Right atrium auricular region (tissue), 2 donors: Measurements from ENCODE around the gene CYSRT1. TPM values are rescaled to one million over a fixed set of nuclear protein-coding genes. Genes with fewer than 3 reads are reported as not detected.

Source experiments
- DNase-seq: peaks from one replicate; pipeline ENCODE4 v3.0.0-alpha.2; 2019; ENCODE audit warnings: low spot score
- H3K27ac ChIP-seq, 2 donors: fragments of 200-600 bp; sonication (generic); 1 replicate in 1 of 2; 2 replicates in 1 of 2; pipeline ENCODE4 v1.5.1; 2016 to 2019
- H3K27me3 ChIP-seq, 2 donors: fragments of 200-600 bp; sonication (generic); one replicate each; pipeline versions ENCODE4 v1.5.1 to v1.6.0; 2017 to 2019
- H3K36me3 ChIP-seq: fragments of 200-600 bp; sonication (generic); one replicate; pipeline ENCODE4 v1.5.1; 2016
- H3K4me1 ChIP-seq, 2 donors: fragments of 200-600 bp; sonication (generic); one replicate each; pipeline versions ENCODE4 v1.5.1 to v1.6.0; 2017 to 2019
- H3K4me3 ChIP-seq, 2 donors: fragments of 200-600 bp; sonication (generic); 1 replicate in 1 of 2; 2 replicates in 1 of 2; pipeline ENCODE4 v1.5.1; 2017 to 2019; ENCODE audit warnings: mild to moderate bottlenecking in 1 of 2, moderate library complexity in 1 of 2
- H3K9me3 ChIP-seq, 2 donors: fragments of 200-600 bp; sonication (generic); one replicate each; pipeline ENCODE4 v1.5.1; 2019
- CTCF ChIP-seq, 2 donors: fragments of 200-600 bp; sonication (generic); IDR thresholded peaks; one replicate each; pipeline ENCODE4 v1.5.1; 2019; ENCODE audit warnings: antibody characterized with exemption in 2 of 2
- total RNA-seq, 2 donors: library from RNA; depleted of rRNA; stranded (reverse); fragments of >200 nt; gene quantifications; one replicate each; pipeline ENCODE4 v1.1.0, GENCODE V29; 2016

Gene CYSRT1
- total RNA-seq, 2 donors from 2014 or later, result 0.35 to 0.85 TPM

GRCh38 chr9:137273611-137274320 lies 48.8 kb downstream of the CYSRT1 start:
- Histone ChIP-seq H3K27ac (no peak overlapping the region), H3K4me3 (no peak overlapping the region), H3K27me3 (no peaks in the 10 kb centered on the region), H3K9me3 (no peaks in the 10 kb centered on the region), H3K36me3 (peaks cover 21% of the 10 kb centered on the region), H3K4me1 (peaks cover 0 to 84% of the 10 kb centered on the region in 2 donors)
- no peak for DNase-seq
- TF ChIP-seq CTCF (IDR thresholded peaks at IDR 0.05), result no peak

GRCh38 chr9:137275203-137275587 lies 50.2 kb downstream of the CYSRT1 start:
- no peak overlapping the region for H3K27ac ChIP-seq

More at GRCh38 chr9:137275203-137275587, 50.2 kb downstream of the CYSRT1 start:
- Histone ChIP-seq H3K27me3 (no peaks in the 10 kb centered on the region), H3K4me3 (no peak overlapping the region), H3K9me3 (no peaks in the 10 kb centered on the region), H3K36me3 (peaks cover 21% of the 10 kb centered on the region), H3K4me1 (peaks cover 0 to 73% of the 10 kb centered on the region in 2 donors)
- DNase-seq, result no peak
- no peak for TF ChIP-seq CTCF (IDR thresholded peaks at IDR 0.05)

Other genes starting within 250 kb of the CYSRT1 start
- gene PTGDS, start 247.7 kb upstream of the CYSRT1 start, total RNA-seq, result 1,000 to 10,000 TPM; 1,799 to 2,426 TPM
- 1 to 10 TPM in 1 of 2 donors, under 1 TPM in 1; 0.24 to 1.1 TPM for gene LCNL1, start 242.2 kb upstream of the CYSRT1 start, total RNA-seq
- 10 to 100 TPM; 27.4 to 37.5 TPM for gene PAXX, start 232.8 kb upstream of the CYSRT1 start, total RNA-seq
- gene CLIC3, start 228.6 kb upstream of the CYSRT1 start, total RNA-seq, result 10 to 100 TPM in 1 of 2 donors, 1 to 10 TPM in 1; 6.5 to 11.8 TPM
- gene ABCA2, start 196.9 kb upstream of the CYSRT1 start, total RNA-seq, result 10 to 100 TPM; 28.3 to 28.5 TPM
- gene FUT7, start 193.1 kb upstream of the CYSRT1 start, total RNA-seq, result under 1 TPM in 1 of 2 donors, not detected in 1; 0.28 TPM
- 10 to 100 TPM; 49.7 to 57.8 TPM for gene NPDC1, start 179.0 kb upstream of the CYSRT1 start, total RNA-seq
- under 1 TPM; 0.41 to 0.67 TPM for gene ENTPD2, start 171.1 kb upstream of the CYSRT1 start, total RNA-seq
- gene SAPCD2, start 154.6 kb upstream of the CYSRT1 start, total RNA-seq, result under 1 TPM; 0.12 to 0.63 TPM
- 1 to 10 TPM; 4.3 to 6.3 TPM for gene UAP1L1, start 147.7 kb upstream of the CYSRT1 start, total RNA-seq
- gene MAN1B1, start 138.2 kb upstream of the CYSRT1 start, total RNA-seq, result 10 to 100 TPM; 20.9 to 26.8 TPM
- 100 to 1,000 TPM; 165 to 188 TPM for gene DPP7, start 110.4 kb upstream of the CYSRT1 start, total RNA-seq
- gene GRIN1, start 86.0 kb upstream of the CYSRT1 start, total RNA-seq, result not detected
- not detected for gene LRRC26, start 55.1 kb upstream of the CYSRT1 start, total RNA-seq
- gene TMEM210, start 53.1 kb upstream of the CYSRT1 start, total RNA-seq, result not detected
- 10 to 100 TPM; 10.8 to 12.1 TPM for gene ANAPC2, start 36.6 kb upstream of the CYSRT1 start, total RNA-seq
- gene SSNA1, start 36.5 kb upstream of the CYSRT1 start, total RNA-seq, result 10 to 100 TPM; 67.1 to 72.0 TPM
- gene TPRN, start 24.4 kb upstream of the CYSRT1 start, total RNA-seq, result 1 to 10 TPM; 6.4 to 6.8 TPM
- 10 to 100 TPM; 31.4 to 33.9 TPM for gene TMEM203, start 19.5 kb upstream of the CYSRT1 start, total RNA-seq
- 1 to 10 TPM; 6.6 TPM for gene NDOR1, start 19.5 kb upstream of the CYSRT1 start, total RNA-seq
- gene RNF208, start 2.9 kb upstream of the CYSRT1 start, total RNA-seq, result 1 to 10 TPM; 5.9 to 7.9 TPM
- not detected for gene RNF224, start 2.3 kb downstream of the CYSRT1 start, total RNA-seq
- gene SLC34A3, start 5.7 kb downstream of the CYSRT1 start, total RNA-seq, result not detected
- gene TUBB4B, start 16.1 kb downstream of the CYSRT1 start, total RNA-seq, result 100 to 1,000 TPM; 310 to 394 TPM
- gene STPG3, start 26.1 kb downstream of the CYSRT1 start, total RNA-seq, result not detected
- gene NELFB, start 30.2 kb downstream of the CYSRT1 start, total RNA-seq, result 10 to 100 TPM; 30.0 to 38.0 TPM
- gene TOR4A, start 52.6 kb downstream of the CYSRT1 start, total RNA-seq, result 10 to 100 TPM in 1 of 2 donors, 1 to 10 TPM in 1; 9.4 to 16.8 TPM
- 10 to 100 TPM in 1 of 2 donors, 1 to 10 TPM in 1; 5.6 to 13.3 TPM for gene NRARP, start 77.1 kb downstream of the CYSRT1 start, total RNA-seq
- 1 to 10 TPM; 5.9 to 6.0 TPM for gene EXD3, start 198.0 kb downstream of the CYSRT1 start, total RNA-seq
- gene NOXA1, start 198.2 kb downstream of the CYSRT1 start, total RNA-seq, result 1 to 10 TPM in 1 of 2 donors, under 1 TPM in 1; 0.94 to 3.4 TPM
- not detected for gene ENTPD8, start 216.2 kb downstream of the CYSRT1 start, total RNA-seq
- 10 to 100 TPM; 16.2 to 26.2 TPM for gene NSMF, start 234.2 kb downstream of the CYSRT1 start, total RNA-seq